ENCODE measurements around the gene ZCCHC7. TPM values are rescaled to one million over a fixed set of nuclear protein-coding genes. Genes with fewer than 3 reads are reported as not detected.

The ZCCHC7 gene
- total RNA-seq, 3 donors from 2014 or later (not counting 1 experiment from before 2014, with no cell fraction given) = 42.4 to 43.2 (median 42.8) TPM

GRCh38 chr9:37311938-37312708, 191.7 kb downstream of the ZCCHC7 start:
- Mint-ChIP-seq H3K27me3 (ENCODE audit: low read depth in 2 of 2) (no peaks in the 10 kb centered on the region), H3K27ac (no peak overlapping the region)
- intact Hi-C loops (cut with micrococcal nuclease) = no loop called here

GRCh38 chr9:37324261-37324683, 203.9 kb downstream of the ZCCHC7 start:
- no peak for TF ChIP-seq CTCF (IDR thresholded peaks at IDR 0.05)
- Histone ChIP-seq H3K36me3 (ENCODE audit: control insufficient read depth, insufficient read depth, low read length) (no peaks in the 10 kb centered on the region), H3K4me3 (ENCODE audit: low read length) (no peak overlapping the region), H3K27ac (ENCODE audit: low read length) (peak overlapping the region; percentile 74), H3K9me3 (ENCODE audit: control insufficient read depth, insufficient read depth, low read length) (no peaks in the 10 kb centered on the region), H3K4me1 (ENCODE audit: control insufficient read depth, insufficient read depth, low read length) (no peaks in the 10 kb centered on the region), H3K27me3 (ENCODE audit: control insufficient read depth, insufficient read depth, low read length) (no peaks in the 10 kb centered on the region)
- no peak for DNase-seq
- Mint-ChIP-seq H3K4me1 (peaks cover 8 to 16% of the 10 kb centered on the region in 2 donors), H3K27me3 (ENCODE audit: low read depth in 2 of 2) (no peaks in the 10 kb centered on the region), H3K9me3 (no peaks in the 10 kb centered on the region), H3K27ac (peak overlapping the region in 1 of 2 donors; percentile 12), H3K4me3 (no peak overlapping the region), H3K36me3 (no peaks in the 10 kb centered on the region)
- no peak for ATAC-seq
- 64% methylated on average over 6 of the region's 7 CpGs for WGBS (ENCODE audit: insufficient coverage)
- intact Hi-C loops (cut with micrococcal nuclease) = no loop called here

More at GRCh38 chr9:37311938-37312708, 191.7 kb downstream of the ZCCHC7 start:
- H3K27me3 ChIP-seq (ENCODE audit: control insufficient read depth, insufficient read depth, low read length) = no peaks in the 10 kb centered on the region
- 90% methylated on average over 3 of the region's 3 CpGs for WGBS (ENCODE audit: insufficient coverage)
- H3K4me1 ChIP-seq (ENCODE audit: control insufficient read depth, insufficient read depth, low read length) = no peaks in the 10 kb centered on the region
- DNase-seq (no peak), ATAC-seq (no peak)
- Mint-ChIP-seq H3K4me1 (no peaks in the 10 kb centered on the region), H3K36me3 (no peaks in the 10 kb centered on the region), H3K4me3 (no peak overlapping the region), H3K9me3 (no peaks in the 10 kb centered on the region)
- H3K4me3 ChIP-seq (ENCODE audit: low read length) = no peak overlapping the region
- no peaks in the 10 kb centered on the region for H3K9me3 ChIP-seq (ENCODE audit: control insufficient read depth, insufficient read depth, low read length)
- no peak for TF ChIP-seq CTCF (IDR thresholded peaks at IDR 0.05)
- peaks cover 16% of the 10 kb centered on the region for H3K36me3 ChIP-seq (ENCODE audit: control insufficient read depth, insufficient read depth, low read length)
- no peak overlapping the region for H3K27ac ChIP-seq (ENCODE audit: low read length)

- 85% methylated on average over 3 of the region's 5 CpGs for WGBS (ENCODE audit: insufficient coverage)
- Mint-ChIP-seq H3K36me3 (no peaks in the 10 kb centered on the region), H3K4me3 (no peak overlapping the region), H3K4me1 (peaks cover 8 to 16% of the 10 kb centered on the region in 2 donors), H3K27me3 (ENCODE audit: low read depth in 2 of 2) (no peaks in the 10 kb centered on the region), H3K9me3 (no peaks in the 10 kb centered on the region), H3K27ac (peak overlapping the region in 1 of 2 donors; percentile 12)
- H3K27me3 ChIP-seq (ENCODE audit: control insufficient read depth, insufficient read depth, low read length) = no peaks in the 10 kb centered on the region
- TF ChIP-seq CTCF (IDR thresholded peaks at IDR 0.05) = no peak
- intact Hi-C loops (cut with micrococcal nuclease) = loop anchor here (5.0 kb wide), 1 partner anchor 328 kb away; no protein-coding TSS in a partner anchor
- H3K27ac ChIP-seq (ENCODE audit: low read length) = peak overlapping the region; percentile 74
- H3K36me3 ChIP-seq (ENCODE audit: control insufficient read depth, insufficient read depth, low read length) = no peaks in the 10 kb centered on the region
- no peak for ATAC-seq
- H3K9me3 ChIP-seq (ENCODE audit: control insufficient read depth, insufficient read depth, low read length) = no peaks in the 10 kb centered on the region
- no peak for DNase-seq
- H3K4me1 ChIP-seq (ENCODE audit: control insufficient read depth, insufficient read depth, low read length) = no peaks in the 10 kb centered on the region
- H3K4me3 ChIP-seq (ENCODE audit: low read length) = no peak overlapping the region
Observed at GRCh38 chr9:37324691-37325490, 204.5 kb downstream of the ZCCHC7 start.
